CD4-positive, alpha-beta T cell (primary cell): ENCODE measurements around the gene NR4A3. TPM values are rescaled to one million over a fixed set of nuclear protein-coding genes. Genes with fewer than 3 reads are reported as not detected.

Experiments
- ATAC-seq: fragments of 200-7000 bp; cut with Tn5 transposase; one replicate; pipeline ENCODE4 v1.10.0; 2022; ENCODE audit warnings: mild to moderate bottlenecking; ENCODE audit not compliant: poor library complexity
- CTCF ChIA-PET: fragments of 350-600 bp; sonication (Branson Sonifier 250); formaldehyde crosslinking; loops from one replicate; lab custom pipeline; 2021; ENCODE audit warnings: antibody characterized with exemption, inconsistent platforms; lab: Charles Lee
- POLR2A ChIA-PET: fragments of 350-600 bp; sonication (Branson Sonifier 250); formaldehyde crosslinking; loops from one replicate; lab custom pipeline; 2021; ENCODE audit warnings: antibody characterized with exemption, inconsistent platforms; lab: Charles Lee
- DNase-seq, 14 experiments: peaks; one replicate each; pipeline ENCODE4 v3.0.0-alpha.2; 2013 to 2020; ENCODE audit warnings: mixed read lengths in 2 of 14
- H3K27ac ChIP-seq, 2 donors: one replicate each; pipeline versions ENCODE4 v1.5.1 to v1.7.0; 2013; ENCODE audit warnings: low read length in 2 of 2, low read depth in 1 of 2, mild to moderate bottlenecking in 1 of 2
- H3K27me3 ChIP-seq, 2 experiments: 1 replicate in 1 of 2; 2 replicates in 1 of 2; pipeline versions ENCODE4 v1.6.1 to v1.7.0; 2013; ENCODE audit warnings: low read length in 2 of 2, control low read depth in 1 of 2, mild to moderate bottlenecking in 1 of 2, moderate library complexity in 1 of 2; ENCODE audit not compliant: insufficient read depth in 2 of 2, control insufficient read depth in 1 of 2
- H3K36me3 ChIP-seq: one replicate; pipeline ENCODE4 v1.6.1; 2013; ENCODE audit warnings: low read length, control low read depth; ENCODE audit not compliant: insufficient read depth
- H3K4me1 ChIP-seq: one replicate; pipeline ENCODE4 v1.6.1; 2013; ENCODE audit warnings: low read length, control low read depth; ENCODE audit not compliant: insufficient read depth
- H3K4me3 ChIP-seq: one replicate; pipeline ENCODE4 v1.5.1; 2013; ENCODE audit warnings: mild to moderate bottlenecking, low read length, moderate library complexity
- H3K9me3 ChIP-seq, 2 experiments: 1 replicate in 1 of 2; 2 replicates in 1 of 2; pipeline versions ENCODE4 v1.6.1 to v1.7.0; 2013; ENCODE audit warnings: low read length in 2 of 2, mild to moderate bottlenecking in 2 of 2, control low read depth in 1 of 2, moderate library complexity in 1 of 2; ENCODE audit not compliant: control insufficient read depth in 1 of 2, insufficient read depth in 1 of 2
- H3K27ac Mint-ChIP-seq: one replicate; pipeline ENCODE4 v1.8.0; 2020; ENCODE audit warnings: mixed read lengths
- H3K27me3 Mint-ChIP-seq: one replicate; pipeline ENCODE4 v1.8.0; 2021; ENCODE audit warnings: mixed read lengths
- H3K36me3 Mint-ChIP-seq: one replicate; pipeline ENCODE4 v1.8.0; 2021; ENCODE audit warnings: low read depth, mixed read lengths
- H3K4me1 Mint-ChIP-seq: one replicate; pipeline ENCODE4 v1.8.0; 2021; ENCODE audit warnings: low read depth, mixed read lengths
- H3K4me3 Mint-ChIP-seq: one replicate; pipeline ENCODE4 v1.8.0; 2020; ENCODE audit warnings: mild to moderate bottlenecking, mixed read lengths
- H3K9me3 Mint-ChIP-seq: one replicate; pipeline ENCODE4 v1.8.0; 2020; ENCODE audit warnings: mixed read lengths
- intact Hi-C, 2 experiments: fragments of 100-400 bp; cut with DNase I in 1 of 2; cut with micrococcal nuclease in 1 of 2; formaldehyde crosslinking; loops; one replicate each; pipeline versions ENCODE4 v1.15.1 to v1.9.0; 2023 to 2025; cut with DNase I, micrococcal nuclease
- total RNA-seq, 174 experiments: library from RNA in 2 of 174; stranded (reverse) in 2 of 174; gene quantifications; one replicate each; pipeline ENCODE4 v1.2.3 and lab custom pipeline; 2021 to 2026
- TF ChIP-seq, protein P1 (sequence below): fragments of 200-600 bp; IDR thresholded peaks from one replicate; pipeline ENCODE4 v1.8.0; 2022; ENCODE audit warnings: antibody characterized with exemption, mild to moderate bottlenecking

Gene NR4A3
- total RNA-seq, 2 experiments from 2014 or later, result 42.4 to 44.6 TPM

- intact Hi-C loops, result loop anchor here in 1 of 2 experiments (10.0 kb wide), 1 partner anchor 617 kb away; no protein-coding TSS in a partner anchor
- ChIA-PET POLR2A (no interaction called here), CTCF (no interaction called here)
- H3K27ac Mint-ChIP-seq, result no peak overlapping the region
- H3K4me3 Mint-ChIP-seq, result no peak overlapping the region
- H3K9me3 Mint-ChIP-seq, result no peaks in the 10 kb centered on the region
- no peak for ATAC-seq
- H3K4me3 ChIP-seq, result no peak overlapping the region
- no peak for DNase-seq
- no peaks in the 10 kb centered on the region for H3K27me3 Mint-ChIP-seq
- H3K36me3 ChIP-seq, result no peaks in the 10 kb centered on the region
- H3K4me1 Mint-ChIP-seq, result no peaks in the 10 kb centered on the region
- TF ChIP-seq, protein P1, sequence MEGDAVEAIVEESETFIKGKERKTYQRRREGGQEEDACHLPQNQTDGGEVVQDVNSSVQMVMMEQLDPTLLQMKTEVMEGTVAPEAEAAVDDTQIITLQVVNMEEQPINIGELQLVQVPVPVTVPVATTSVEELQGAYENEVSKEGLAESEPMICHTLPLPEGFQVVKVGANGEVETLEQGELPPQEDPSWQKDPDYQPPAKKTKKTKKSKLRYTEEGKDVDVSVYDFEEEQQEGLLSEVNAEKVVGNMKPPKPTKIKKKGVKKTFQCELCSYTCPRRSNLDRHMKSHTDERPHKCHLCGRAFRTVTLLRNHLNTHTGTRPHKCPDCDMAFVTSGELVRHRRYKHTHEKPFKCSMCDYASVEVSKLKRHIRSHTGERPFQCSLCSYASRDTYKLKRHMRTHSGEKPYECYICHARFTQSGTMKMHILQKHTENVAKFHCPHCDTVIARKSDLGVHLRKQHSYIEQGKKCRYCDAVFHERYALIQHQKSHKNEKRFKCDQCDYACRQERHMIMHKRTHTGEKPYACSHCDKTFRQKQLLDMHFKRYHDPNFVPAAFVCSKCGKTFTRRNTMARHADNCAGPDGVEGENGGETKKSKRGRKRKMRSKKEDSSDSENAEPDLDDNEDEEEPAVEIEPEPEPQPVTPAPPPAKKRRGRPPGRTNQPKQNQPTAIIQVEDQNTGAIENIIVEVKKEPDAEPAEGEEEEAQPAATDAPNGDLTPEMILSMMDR, result no peak
- H3K4me1 ChIP-seq, result no peaks in the 10 kb centered on the region
- no peaks in the 10 kb centered on the region for H3K36me3 Mint-ChIP-seq
- no peaks in the 10 kb centered on the region for H3K9me3 ChIP-seq
- no peaks in the 10 kb centered on the region for H3K27me3 ChIP-seq
- H3K27ac ChIP-seq, result no peak overlapping the region
Measured at GRCh38 chr9:99801775-99802174, 19.9 kb upstream of the NR4A3 start.

GRCh38 chr9:99803694-99804093 lies 18.0 kb upstream of the NR4A3 start:
- Histone ChIP-seq H3K4me1 (no peaks in the 10 kb centered on the region), H3K27ac (no peak overlapping the region), H3K9me3 (no peaks in the 10 kb centered on the region), H3K27me3 (no peaks in the 10 kb centered on the region), H3K36me3 (no peaks in the 10 kb centered on the region), H3K4me3 (no peak overlapping the region)
- ChIA-PET POLR2A (no interaction called here), CTCF (interaction anchor here (1.0 kb wide), 1 partner anchor 16 kb away, joined by 3 read pairs; no protein-coding TSS in a partner anchor)
- Mint-ChIP-seq H3K4me3 (no peak overlapping the region), H3K36me3 (no peaks in the 10 kb centered on the region), H3K27ac (no peak overlapping the region), H3K9me3 (no peaks in the 10 kb centered on the region), H3K27me3 (no peaks in the 10 kb centered on the region), H3K4me1 (no peaks in the 10 kb centered on the region)
- TF ChIP-seq, protein P1, result no peak
- intact Hi-C loops, result loop anchor here in 1 of 2 experiments (2.0 to 10.0 kb wide), 2 partner anchors 37 to 619 kb away; no protein-coding TSS in a partner anchor
- no peak for ATAC-seq
- no peak for DNase-seq

- ChIA-PET POLR2A (no interaction called here), CTCF (no interaction called here)
- Histone ChIP-seq H3K4me1 (no peaks in the 10 kb centered on the region), H3K27ac (no peak overlapping the region), H3K27me3 (no peaks in the 10 kb centered on the region), H3K36me3 (no peaks in the 10 kb centered on the region), H3K9me3 (no peaks in the 10 kb centered on the region), H3K4me3 (no peak overlapping the region)
- peak; percentile 84 for ATAC-seq
- Mint-ChIP-seq H3K4me1 (no peaks in the 10 kb centered on the region), H3K4me3 (no peak overlapping the region), H3K27me3 (peaks cover 4% of the 10 kb centered on the region), H3K9me3 (no peaks in the 10 kb centered on the region), H3K36me3 (no peaks in the 10 kb centered on the region), H3K27ac (no peak overlapping the region)
- intact Hi-C loops, result loop anchor here (1.0 to 10.0 kb wide), 7 partner anchors 12 to 790 kb away; no protein-coding TSS in a partner anchor
- DNase-seq, result peak; percentile 53 to 85 (median 59)
- TF ChIP-seq, protein P1, result peak; percentile 95
Measured at GRCh38 chr9:99807276-99807852, 14.3 kb upstream of the NR4A3 start.
